ENCODE results near the gene HCAR2. TPM values are rescaled to one million over a fixed set of nuclear protein-coding genes. Genes with fewer than 3 reads are reported as not detected.
"Not testable (repeated sequence)": the region's sequence is repeated elsewhere in the genome, so short reads cannot be mapped to it uniquely, and the experiment has no call there.

HCAR2 gene
- total RNA-seq (under 1 TPM; 0.29 to 0.51 TPM), polyA plus RNA-seq (not detected)
- long read RNA-seq, donor 1, partial matches to known transcripts = 0 of 1 reads
- long read RNA-seq, donor 1, other reads (novel, unspliced or antisense) = 0 of 1 reads
- long read RNA-seq, donor 2 = 0 reads

GRCh38 chr12:122702890-122703611 is at the start of gene HCAR2:
Gene HCAR2 (minus strand): TSS chr12:122703357. CDS start chr12:122703283, 74 bp downstream.
- H3K4me1 ChIP-seq (ENCODE audit: control insufficient read depth in 1 of 2, insufficient read depth in 2 of 2, low read length in 2 of 2); DNase-seq; ATAC-seq (ENCODE audit: low FRiP score); H3K9me3 ChIP-seq (ENCODE audit: control insufficient read depth, low read length); H3K27me3 ChIP-seq (ENCODE audit: control insufficient read depth in 1 of 2, insufficient read depth in 2 of 2, low read length in 1 of 2); H3K36me3 ChIP-seq (ENCODE audit: control insufficient read depth in 1 of 2, insufficient read depth in 2 of 2, low read length in 1 of 2); intact Hi-C loops (cut with DNase I); H3K27ac ChIP-seq (ENCODE audit: low read depth in 1 of 2, low read length in 2 of 2); H3K4me3 ChIP-seq (ENCODE audit: low read length in 2 of 2): not testable (repeated sequence)
- WGBS, 2 donors = 87 to 90% methylated on average over 22 of the region's 22 CpGs

DNA sequence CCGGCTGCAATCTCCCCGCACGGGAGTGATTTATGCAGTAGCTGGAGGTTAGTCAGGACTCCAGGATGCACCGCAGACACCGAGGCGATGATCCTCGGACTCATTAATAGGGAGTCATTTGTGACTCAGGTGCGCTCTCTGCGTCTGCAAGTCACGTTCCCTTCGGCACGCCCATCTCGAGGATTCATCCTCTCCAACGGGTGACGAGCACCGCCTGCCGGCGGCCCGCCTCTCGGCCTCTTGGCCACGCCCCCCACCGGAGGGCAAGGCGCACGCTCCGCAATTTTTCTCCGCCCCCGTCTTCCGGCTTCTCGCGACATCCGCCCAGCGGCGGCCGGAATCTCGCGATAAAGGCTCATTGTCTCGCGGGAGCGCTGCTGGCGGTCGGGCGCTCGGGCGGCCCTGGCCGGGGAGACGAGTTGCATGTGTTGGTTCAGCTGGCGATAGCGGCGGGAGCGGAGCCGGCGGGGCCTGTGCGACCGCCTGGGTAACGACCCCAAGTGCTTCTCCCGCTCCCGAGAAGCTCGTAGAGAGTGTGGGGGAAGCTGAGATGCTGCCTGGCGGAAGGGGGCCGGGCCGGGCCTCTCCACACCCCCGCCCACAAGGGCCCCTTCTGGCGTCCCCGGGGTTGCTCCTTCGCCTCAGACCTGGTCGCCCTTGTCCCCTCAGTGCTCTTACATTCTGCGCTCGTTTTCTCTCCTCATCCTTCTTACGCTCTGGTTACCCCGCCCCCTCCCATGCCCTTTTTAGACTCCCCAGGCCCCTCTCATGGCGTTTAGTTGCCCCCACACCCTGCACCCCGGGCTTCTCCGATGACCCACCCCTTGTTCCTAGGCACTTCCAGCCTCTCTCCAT is 49.5 kb upstream of the HCAR2 start, which contains the start of gene DENR:
DENR (plus strand) TSS at position 361 of the 855 bp plus-strand sequence. CDS start 878 bp downstream, outside the sequence.
- peaks cover 1 to 2% of the 10 kb centered on the region in 2 donors for H3K36me3 ChIP-seq (ENCODE audit: control insufficient read depth in 1 of 2, insufficient read depth in 2 of 2, low read length in 1 of 2)
- H3K4me1 ChIP-seq (ENCODE audit: control insufficient read depth in 1 of 2, insufficient read depth in 2 of 2, low read length in 2 of 2) = no peaks in the 10 kb centered on the region
- H3K27me3 ChIP-seq (ENCODE audit: control insufficient read depth in 1 of 2, insufficient read depth in 2 of 2, low read length in 1 of 2) = no peaks in the 10 kb centered on the region
- ATAC-seq (ENCODE audit: low FRiP score) (peak; percentile 99), DNase-seq (peak; percentile 99 to 100)
- H3K9me3 ChIP-seq (ENCODE audit: control insufficient read depth, low read length) = no peaks in the 10 kb centered on the region
- intact Hi-C loops (cut with DNase I) = loop anchor here (10.0 kb wide), 1 partner anchor 228 kb away; the partner anchor contains the start of genes KNTC1 (in 2 of the 2) and RSRC2 (in 2 of the 2)
- H3K27ac ChIP-seq (ENCODE audit: low read depth in 1 of 2, low read length in 2 of 2) = no peak within 1 kb of the TSS
- H3K4me3 ChIP-seq (ENCODE audit: low read length in 2 of 2) = peak within 1 kb of the TSS; percentile 6 to 54
- WGBS, 2 donors = 0% methylated on average over 69 to 73 of the region's 73 CpGs

GRCh38 chr12:122750781-122751515 is 47.8 kb upstream of the HCAR2 start:
- not testable (repeated sequence) for H3K9me3 ChIP-seq (ENCODE audit: control insufficient read depth, low read length); H3K4me3 ChIP-seq (ENCODE audit: low read length in 2 of 2); H3K4me1 ChIP-seq (ENCODE audit: control insufficient read depth in 1 of 2, insufficient read depth in 2 of 2, low read length in 2 of 2); ATAC-seq (ENCODE audit: low FRiP score); H3K27ac ChIP-seq (ENCODE audit: low read depth in 1 of 2, low read length in 2 of 2); DNase-seq; H3K36me3 ChIP-seq (ENCODE audit: control insufficient read depth in 1 of 2, insufficient read depth in 2 of 2, low read length in 1 of 2); H3K27me3 ChIP-seq (ENCODE audit: control insufficient read depth in 1 of 2, insufficient read depth in 2 of 2, low read length in 1 of 2)
- WGBS, 2 donors = 73 to 74% methylated on average over 17 of the region's 17 CpGs
- intact Hi-C loops (cut with DNase I) = loop anchor here (10.0 kb wide), 1 partner anchor 226 kb away; the partner anchor contains the start of genes KNTC1 (in 2 of the 2) and RSRC2 (in 2 of the 2)

DNA sequence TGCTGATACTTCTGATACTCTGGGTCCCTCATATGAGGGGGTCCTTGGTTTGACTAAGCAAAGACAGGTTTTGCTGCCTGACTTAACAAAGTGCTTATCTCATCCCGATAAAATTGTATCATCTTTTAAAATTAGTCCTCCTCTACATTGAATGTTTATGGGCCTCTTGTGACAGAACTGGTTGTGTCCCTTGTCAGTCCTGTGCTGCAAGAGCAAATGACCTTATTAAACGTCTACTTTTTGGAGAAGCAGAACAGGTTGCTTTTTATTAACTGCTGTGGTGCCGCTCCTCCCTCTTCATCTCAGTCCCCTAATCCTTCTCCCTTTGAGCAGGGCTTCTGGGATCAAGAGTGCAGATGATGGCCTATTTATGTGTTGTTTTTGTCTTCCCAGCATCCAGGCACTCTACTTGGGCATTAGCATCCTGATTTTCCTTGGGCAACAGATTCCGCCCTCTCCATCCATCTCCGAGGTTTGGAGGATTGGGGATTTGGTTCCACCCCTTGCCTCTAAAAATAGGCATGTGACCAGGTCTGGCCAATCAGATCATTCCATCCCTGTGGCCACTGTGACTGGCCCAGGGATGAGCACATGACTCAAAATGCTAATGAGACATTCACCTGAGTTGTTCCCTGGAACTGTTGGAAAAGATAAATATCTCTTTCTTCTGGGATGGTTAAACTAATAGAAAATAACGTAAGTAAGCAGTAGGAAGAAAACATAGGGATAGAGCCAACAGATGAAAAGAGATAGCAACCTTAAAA is 46.6 kb upstream of the HCAR2 start:
- DNase-seq (no peak), ATAC-seq (ENCODE audit: low FRiP score) (no peak)
- no peaks in the 10 kb centered on the region for H3K36me3 ChIP-seq (ENCODE audit: control insufficient read depth in 1 of 2, insufficient read depth in 2 of 2, low read length in 1 of 2)
- intact Hi-C loops (cut with DNase I) = loop anchor here (10.0 kb wide), 1 partner anchor 225 kb away; the partner anchor contains the start of genes KNTC1 (in 2 of the 2) and RSRC2 (in 2 of the 2)
- H3K9me3 ChIP-seq (ENCODE audit: control insufficient read depth, low read length) = no peaks in the 10 kb centered on the region
- H3K27ac ChIP-seq (ENCODE audit: low read depth in 1 of 2, low read length in 2 of 2) = no peak overlapping the region
- H3K27me3 ChIP-seq (ENCODE audit: control insufficient read depth in 1 of 2, insufficient read depth in 2 of 2, low read length in 1 of 2) = no peaks in the 10 kb centered on the region
- H3K4me3 ChIP-seq (ENCODE audit: low read length in 2 of 2) = no peak overlapping the region
- WGBS, 2 donors = 69 to 73% methylated on average over 6 of the region's 6 CpGs
- no peaks in the 10 kb centered on the region for H3K4me1 ChIP-seq (ENCODE audit: control insufficient read depth in 1 of 2, insufficient read depth in 2 of 2, low read length in 2 of 2)

- no peaks in the 10 kb centered on the region for H3K36me3 ChIP-seq (ENCODE audit: control insufficient read depth in 1 of 2, insufficient read depth in 2 of 2, low read length in 1 of 2)
- ATAC-seq (ENCODE audit: low FRiP score) = no peak
- no peaks in the 10 kb centered on the region for H3K4me1 ChIP-seq (ENCODE audit: control insufficient read depth in 1 of 2, insufficient read depth in 2 of 2, low read length in 2 of 2)
- no peak for DNase-seq
- H3K27ac ChIP-seq (ENCODE audit: low read depth in 1 of 2, low read length in 2 of 2) = no peak overlapping the region
- no peaks in the 10 kb centered on the region for H3K27me3 ChIP-seq (ENCODE audit: control insufficient read depth in 1 of 2, insufficient read depth in 2 of 2, low read length in 1 of 2)
- H3K9me3 ChIP-seq (ENCODE audit: control insufficient read depth, low read length) = no peaks in the 10 kb centered on the region
- no peak overlapping the region for H3K4me3 ChIP-seq (ENCODE audit: low read length in 2 of 2)
- intact Hi-C loops (cut with DNase I) = no loop called here
- 77 to 79% methylated on average over 9 of the region's 9 CpGs for WGBS, 2 donors
These were observed 44.3 kb upstream of the HCAR2 start for GRCh38 chr12:122747224-122748135.

DNA sequence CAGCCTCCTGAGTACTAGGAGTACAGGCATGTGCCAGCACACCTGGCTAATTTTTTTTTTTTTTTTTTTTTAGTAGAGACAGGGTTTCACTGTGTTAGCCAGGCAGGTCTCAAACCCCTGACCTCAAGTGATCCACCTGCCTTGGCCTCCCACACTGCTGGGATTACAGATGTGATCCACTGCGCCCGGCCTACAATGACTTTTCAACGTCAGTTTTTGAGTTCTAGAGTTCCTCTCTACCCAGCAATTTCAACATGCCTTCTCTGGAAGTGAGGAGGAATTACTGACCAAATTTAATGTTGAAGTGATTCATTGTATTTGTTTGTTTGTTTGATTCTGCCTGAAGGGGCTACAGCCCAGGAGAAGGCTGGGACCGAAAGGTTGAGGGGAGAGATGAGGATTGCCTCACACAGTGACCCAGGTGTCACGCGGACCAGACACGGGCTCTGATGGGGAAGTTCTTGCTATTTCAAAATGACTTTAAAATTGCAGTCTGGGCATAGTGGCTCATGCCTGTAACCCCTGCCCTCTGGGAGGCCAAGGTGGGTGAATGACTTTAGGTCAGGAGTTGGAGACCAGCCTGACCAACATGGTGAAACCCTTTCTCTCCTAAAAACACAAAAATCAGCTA is 40.9 kb upstream of the HCAR2 start:
- Histone ChIP-seq H3K27ac (ENCODE audit: low read depth in 1 of 2, low read length in 2 of 2) (no peak overlapping the region), H3K4me3 (ENCODE audit: low read length in 2 of 2) (no peak overlapping the region), H3K36me3 (ENCODE audit: control insufficient read depth in 1 of 2, insufficient read depth in 2 of 2, low read length in 1 of 2) (no peaks in the 10 kb centered on the region), H3K9me3 (ENCODE audit: control insufficient read depth, low read length) (no peaks in the 10 kb centered on the region), H3K27me3 (ENCODE audit: control insufficient read depth in 1 of 2, insufficient read depth in 2 of 2, low read length in 1 of 2) (no peaks in the 10 kb centered on the region), H3K4me1 (ENCODE audit: control insufficient read depth in 1 of 2, insufficient read depth in 2 of 2, low read length in 2 of 2) (no peaks in the 10 kb centered on the region)
- DNase-seq (peak in 1 of 2 donors; percentile 68), ATAC-seq (ENCODE audit: low FRiP score) (no peak)
- intact Hi-C loops (cut with DNase I) = no loop called here
- WGBS, 2 donors = 92 to 93% methylated on average over 7 of the region's 7 CpGs

- 92 to 95% methylated on average over 7 of the region's 7 CpGs for WGBS, 2 donors
- H3K27ac ChIP-seq (ENCODE audit: low read depth in 1 of 2, low read length in 2 of 2) = no peak overlapping the region
- H3K9me3 ChIP-seq (ENCODE audit: control insufficient read depth, low read length) = no peaks in the 10 kb centered on the region
- intact Hi-C loops (cut with DNase I) = no loop called here
- no peak overlapping the region for H3K4me3 ChIP-seq (ENCODE audit: low read length in 2 of 2)
- H3K36me3 ChIP-seq (ENCODE audit: control insufficient read depth in 1 of 2, insufficient read depth in 2 of 2, low read length in 1 of 2) = no peaks in the 10 kb centered on the region
- ATAC-seq (ENCODE audit: low FRiP score) = no peak
- H3K4me1 ChIP-seq (ENCODE audit: control insufficient read depth in 1 of 2, insufficient read depth in 2 of 2, low read length in 2 of 2) = no peaks in the 10 kb centered on the region
- no peak for DNase-seq
- H3K27me3 ChIP-seq (ENCODE audit: control insufficient read depth in 1 of 2, insufficient read depth in 2 of 2, low read length in 1 of 2) = no peaks in the 10 kb centered on the region
These were observed 37.2 kb upstream of the HCAR2 start for GRCh38 chr12:122740351-122740750.

Data from aorta (tissue), 5 donors.